HEK293 (cell line): ENCODE measurements around the gene ABHD12.

Source experiments
- GFI1B ChIP-seq: fragments of 450-650 bp; formaldehyde crosslinking; IDR thresholded peaks from 2 replicates; pipeline ENCODE4 v1.5.1; 2016; ENCODE audit warnings: missing biosample characterization, missing genetic modification characterization
- HOXC10 ChIP-seq: sonication (generic); formaldehyde crosslinking; IDR thresholded peaks from 2 replicates; pipeline ENCODE4 v1.8.1; 2023; ENCODE audit warnings: mild to moderate bottlenecking, missing genetic modification reagents
- HOXD13 ChIP-seq: sonication (generic); formaldehyde crosslinking; IDR thresholded peaks from 2 replicates; pipeline ENCODE4 v1.8.0; 2022; ENCODE audit warnings: missing genetic modification reagents, borderline replicate concordance
- WT1 ChIP-seq: fragments of 450-650 bp; formaldehyde crosslinking; IDR thresholded peaks from 2 replicates; pipeline ENCODE4 v1.5.1; 2016; ENCODE audit warnings: missing biosample characterization, missing genetic modification characterization
- ZFP69B ChIP-seq: fragments of 450-650 bp; formaldehyde crosslinking; IDR thresholded peaks from 2 replicates; pipeline ENCODE4 v1.5.1; 2016; ENCODE audit warnings: missing biosample characterization, missing genetic modification characterization
- ZNF155 ChIP-seq: fragments of 450-650 bp; formaldehyde crosslinking; IDR thresholded peaks from 2 replicates; pipeline ENCODE4 v1.5.1; 2016; ENCODE audit warnings: missing biosample characterization, missing genetic modification characterization
- ZNF157 ChIP-seq: fragments of 450-650 bp; formaldehyde crosslinking; IDR thresholded peaks from 2 replicates; pipeline ENCODE4 v1.5.1; 2016; ENCODE audit warnings: missing biosample characterization, missing genetic modification characterization
- ZNF16 ChIP-seq: fragments of 450-650 bp; formaldehyde crosslinking; IDR thresholded peaks from 2 replicates; pipeline ENCODE4 v1.5.1; 2016; ENCODE audit warnings: low read depth, missing biosample characterization, missing genetic modification characterization
- ZNF239 ChIP-seq: fragments of 450-650 bp; formaldehyde crosslinking; IDR thresholded peaks from 2 replicates; pipeline ENCODE4 v1.5.1; 2016; ENCODE audit warnings: missing biosample characterization, missing genetic modification characterization
- ZNF302 ChIP-seq: fragments of 450-650 bp; formaldehyde crosslinking; IDR thresholded peaks from 2 replicates; pipeline ENCODE4 v1.5.1; 2016; ENCODE audit warnings: missing biosample characterization, missing genetic modification characterization, low read depth
- ZNF324 ChIP-seq: fragments of 450-650 bp; formaldehyde crosslinking; IDR thresholded peaks from 2 replicates; pipeline ENCODE4 v1.5.1; 2016; ENCODE audit warnings: missing biosample characterization, missing genetic modification characterization
- ZNF391 ChIP-seq: fragments of 450-650 bp; formaldehyde crosslinking; IDR thresholded peaks from 2 replicates; pipeline ENCODE4 v1.5.1; 2016; ENCODE audit warnings: low read depth, missing biosample characterization, missing genetic modification characterization, borderline replicate concordance
- ZNF423 ChIP-seq: fragments of 450-650 bp; formaldehyde crosslinking; IDR thresholded peaks from 2 replicates; pipeline ENCODE4 v1.5.1; 2016; ENCODE audit warnings: missing biosample characterization, missing genetic modification characterization
- ZNF510 ChIP-seq: fragments of 450-650 bp; formaldehyde crosslinking; IDR thresholded peaks from 2 replicates; pipeline ENCODE4 v1.5.1; 2018; ENCODE audit warnings: mild to moderate bottlenecking, missing genetic modification characterization, missing biosample characterization; ENCODE audit not compliant: insufficient replicate concordance
- ZNF548 ChIP-seq: fragments of 450-650 bp; formaldehyde crosslinking; IDR thresholded peaks from 2 replicates; pipeline ENCODE4 v1.5.1; 2016; ENCODE audit warnings: missing biosample characterization, missing genetic modification characterization
- ZNF549 ChIP-seq: fragments of 450-650 bp; IDR thresholded peaks from 2 replicates; pipeline ENCODE4 v1.5.1; 2018; ENCODE audit warnings: missing biosample characterization, missing genetic modification characterization, mild to moderate bottlenecking, inconsistent platforms, moderate library complexity
- ZNF585B ChIP-seq: fragments of 450-650 bp; formaldehyde crosslinking; IDR thresholded peaks from 2 replicates; pipeline ENCODE4 v1.5.1; 2016; ENCODE audit warnings: missing biosample characterization, missing genetic modification characterization
- ZNF610 ChIP-seq: fragments of 450-650 bp; formaldehyde crosslinking; IDR thresholded peaks from 2 replicates; pipeline ENCODE4 v1.5.1; 2016; ENCODE audit warnings: missing biosample characterization, missing genetic modification characterization, borderline replicate concordance
- ZNF626 ChIP-seq: fragments of 450-650 bp; sonication (Bioruptor Pico); formaldehyde crosslinking; IDR thresholded peaks from 2 replicates; pipeline ENCODE4 v1.5.1; 2018; ENCODE audit warnings: missing biosample characterization, missing genetic modification characterization, inconsistent platforms
- ZNF701 ChIP-seq: fragments of 450-650 bp; formaldehyde crosslinking; IDR thresholded peaks from 2 replicates; pipeline ENCODE4 v1.5.1; 2016; ENCODE audit warnings: missing biosample characterization, missing genetic modification characterization
- ZNF707 ChIP-seq: fragments of 450-650 bp; formaldehyde crosslinking; IDR thresholded peaks from 2 replicates; pipeline ENCODE4 v1.5.1; 2016; ENCODE audit warnings: missing biosample characterization, missing genetic modification characterization
- ZNF776 ChIP-seq: fragments of 450-650 bp; formaldehyde crosslinking; IDR thresholded peaks from 2 replicates; pipeline ENCODE4 v1.5.0; 2017; ENCODE audit warnings: missing biosample characterization, missing genetic modification characterization, borderline replicate concordance
- ZNF830 ChIP-seq: fragments of 450-650 bp; IDR thresholded peaks from 2 replicates; pipeline ENCODE4 v1.5.0; 2018; ENCODE audit warnings: missing biosample characterization, missing genetic modification characterization, low read depth, mild to moderate bottlenecking, moderate library complexity
- ZSCAN23 ChIP-seq: fragments of 450-650 bp; formaldehyde crosslinking; IDR thresholded peaks from 2 replicates; pipeline ENCODE4 v1.5.1; 2016; ENCODE audit warnings: missing biosample characterization, missing genetic modification characterization
- ZSCAN30 ChIP-seq: fragments of 450-650 bp; IDR thresholded peaks from 2 replicates; pipeline ENCODE4 v1.5.1; 2018; ENCODE audit warnings: missing biosample characterization, mild to moderate bottlenecking, missing genetic modification characterization, moderate library complexity
- TF ChIP-seq, protein P1 (sequence below): fragments of 450-650 bp; formaldehyde crosslinking; IDR thresholded peaks from 2 replicates; pipeline ENCODE4 v1.5.1; 2016; ENCODE audit warnings: missing biosample characterization, missing genetic modification characterization
- TF ChIP-seq, protein P2 (sequence below): fragments of 450-650 bp; formaldehyde crosslinking; IDR thresholded peaks from 2 replicates; pipeline ENCODE4 v1.5.1; 2016; ENCODE audit warnings: missing biosample characterization, missing genetic modification characterization
- TF ChIP-seq, protein P3 (sequence below): fragments of 450-650 bp; formaldehyde crosslinking; IDR thresholded peaks from 2 replicates; pipeline ENCODE4 v1.5.0; 2017; ENCODE audit warnings: missing biosample characterization, missing genetic modification characterization, borderline replicate concordance
- TF ChIP-seq, protein P4 (sequence below): fragments of 450-650 bp; formaldehyde crosslinking; optimal IDR thresholded peaks from 2 replicates; pipeline ENCODE3; 2016; ENCODE audit warnings: missing biosample characterization, mild to moderate bottlenecking, missing genetic modification characterization
- TF ChIP-seq, protein P5 (sequence below): fragments of 450-650 bp; formaldehyde crosslinking; IDR thresholded peaks from 2 replicates; pipeline ENCODE4 v1.5.1; 2016; ENCODE audit warnings: missing biosample characterization, missing genetic modification characterization
- TF ChIP-seq, protein P6 (sequence below): fragments of 450-650 bp; formaldehyde crosslinking; IDR thresholded peaks from 2 replicates; pipeline ENCODE4 v1.5.1; 2016; ENCODE audit warnings: missing biosample characterization, missing genetic modification characterization

Gene ABHD12

DNA sequence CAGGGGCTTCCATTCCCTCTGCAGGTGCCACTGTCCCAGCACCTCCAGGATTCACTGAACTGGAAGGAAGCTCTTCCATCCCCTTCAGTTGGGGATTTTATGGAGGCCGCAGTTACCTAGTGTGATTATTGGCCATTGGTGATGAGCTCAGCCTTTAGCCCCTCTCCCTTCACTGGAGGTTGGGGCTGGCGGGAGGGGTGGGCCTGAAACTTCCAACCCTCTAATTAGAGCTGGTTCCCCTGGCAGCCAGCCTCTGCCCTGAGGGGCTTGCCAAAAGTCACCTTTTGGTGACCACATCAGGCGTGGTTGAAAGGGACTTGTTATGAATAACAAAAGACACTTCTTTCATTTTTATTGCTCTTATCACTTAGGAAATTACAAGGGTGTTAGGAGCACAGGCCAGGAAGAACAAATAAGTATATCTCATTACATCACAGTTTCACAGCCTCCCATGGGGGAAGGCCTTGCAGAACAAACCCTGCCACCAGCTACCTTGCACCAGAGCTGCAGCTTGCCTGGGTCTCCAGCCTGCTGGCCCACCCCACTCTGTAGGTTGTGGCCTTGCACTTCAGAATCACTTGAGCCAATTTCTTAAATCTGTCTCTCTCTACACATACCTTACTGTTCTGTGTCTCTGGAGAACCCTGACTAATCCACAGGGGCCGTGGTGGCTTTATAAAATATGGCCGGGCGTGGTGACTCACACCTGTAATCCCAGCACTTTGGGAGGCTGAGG lies 137.8 kb downstream of the ABHD12 start (continued):
- TF ChIP-seq, protein P1, sequence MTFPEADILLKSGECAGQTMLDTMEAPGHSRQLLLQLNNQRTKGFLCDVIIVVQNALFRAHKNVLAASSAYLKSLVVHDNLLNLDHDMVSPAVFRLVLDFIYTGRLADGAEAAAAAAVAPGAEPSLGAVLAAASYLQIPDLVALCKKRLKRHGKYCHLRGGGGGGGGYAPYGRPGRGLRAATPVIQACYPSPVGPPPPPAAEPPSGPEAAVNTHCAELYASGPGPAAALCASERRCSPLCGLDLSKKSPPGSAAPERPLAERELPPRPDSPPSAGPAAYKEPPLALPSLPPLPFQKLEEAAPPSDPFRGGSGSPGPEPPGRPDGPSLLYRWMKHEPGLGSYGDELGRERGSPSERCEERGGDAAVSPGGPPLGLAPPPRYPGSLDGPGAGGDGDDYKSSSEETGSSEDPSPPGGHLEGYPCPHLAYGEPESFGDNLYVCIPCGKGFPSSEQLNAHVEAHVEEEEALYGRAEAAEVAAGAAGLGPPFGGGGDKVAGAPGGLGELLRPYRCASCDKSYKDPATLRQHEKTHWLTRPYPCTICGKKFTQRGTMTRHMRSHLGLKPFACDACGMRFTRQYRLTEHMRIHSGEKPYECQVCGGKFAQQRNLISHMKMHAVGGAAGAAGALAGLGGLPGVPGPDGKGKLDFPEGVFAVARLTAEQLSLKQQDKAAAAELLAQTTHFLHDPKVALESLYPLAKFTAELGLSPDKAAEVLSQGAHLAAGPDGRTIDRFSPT (tag by site-specific recombination) = peak; percentile 71
- no peak for TF ChIP-seq ZNF549 (tag by site-specific recombination)
- TF ChIP-seq ZNF324 = peak; percentile 87
- TF ChIP-seq ZNF830 (tag by site-specific recombination) = no peak
- TF ChIP-seq, protein P2, sequence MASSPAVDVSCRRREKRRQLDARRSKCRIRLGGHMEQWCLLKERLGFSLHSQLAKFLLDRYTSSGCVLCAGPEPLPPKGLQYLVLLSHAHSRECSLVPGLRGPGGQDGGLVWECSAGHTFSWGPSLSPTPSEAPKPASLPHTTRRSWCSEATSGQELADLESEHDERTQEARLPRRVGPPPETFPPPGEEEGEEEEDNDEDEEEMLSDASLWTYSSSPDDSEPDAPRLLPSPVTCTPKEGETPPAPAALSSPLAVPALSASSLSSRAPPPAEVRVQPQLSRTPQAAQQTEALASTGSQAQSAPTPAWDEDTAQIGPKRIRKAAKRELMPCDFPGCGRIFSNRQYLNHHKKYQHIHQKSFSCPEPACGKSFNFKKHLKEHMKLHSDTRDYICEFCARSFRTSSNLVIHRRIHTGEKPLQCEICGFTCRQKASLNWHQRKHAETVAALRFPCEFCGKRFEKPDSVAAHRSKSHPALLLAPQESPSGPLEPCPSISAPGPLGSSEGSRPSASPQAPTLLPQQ (tag by site-specific recombination) = peak; percentile 73; the same call in 1 of the 2 replicates
- no peak for TF ChIP-seq ZNF548 (tag by site-specific recombination)
- no peak for TF ChIP-seq ZNF16 (tag by site-specific recombination)
- TF ChIP-seq, protein P3, sequence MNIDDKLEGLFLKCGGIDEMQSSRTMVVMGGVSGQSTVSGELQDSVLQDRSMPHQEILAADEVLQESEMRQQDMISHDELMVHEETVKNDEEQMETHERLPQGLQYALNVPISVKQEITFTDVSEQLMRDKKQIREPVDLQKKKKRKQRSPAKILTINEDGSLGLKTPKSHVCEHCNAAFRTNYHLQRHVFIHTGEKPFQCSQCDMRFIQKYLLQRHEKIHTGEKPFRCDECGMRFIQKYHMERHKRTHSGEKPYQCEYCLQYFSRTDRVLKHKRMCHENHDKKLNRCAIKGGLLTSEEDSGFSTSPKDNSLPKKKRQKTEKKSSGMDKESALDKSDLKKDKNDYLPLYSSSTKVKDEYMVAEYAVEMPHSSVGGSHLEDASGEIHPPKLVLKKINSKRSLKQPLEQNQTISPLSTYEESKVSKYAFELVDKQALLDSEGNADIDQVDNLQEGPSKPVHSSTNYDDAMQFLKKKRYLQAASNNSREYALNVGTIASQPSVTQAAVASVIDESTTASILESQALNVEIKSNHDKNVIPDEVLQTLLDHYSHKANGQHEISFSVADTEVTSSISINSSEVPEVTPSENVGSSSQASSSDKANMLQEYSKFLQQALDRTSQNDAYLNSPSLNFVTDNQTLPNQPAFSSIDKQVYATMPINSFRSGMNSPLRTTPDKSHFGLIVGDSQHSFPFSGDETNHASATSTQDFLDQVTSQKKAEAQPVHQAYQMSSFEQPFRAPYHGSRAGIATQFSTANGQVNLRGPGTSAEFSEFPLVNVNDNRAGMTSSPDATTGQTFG (tag by site-specific recombination) = no peak
- no peak for TF ChIP-seq ZNF157 (tag by site-specific recombination)
- no peak for TF ChIP-seq ZNF626 (tag by site-specific recombination)
- TF ChIP-seq ZNF155 (tag by site-specific recombination) = no peak
- TF ChIP-seq ZNF610 (tag by site-specific recombination) = peak; percentile 46; the same call in 1 of the 2 replicates
- no peak for TF ChIP-seq ZNF776 (tag by site-specific recombination)
- TF ChIP-seq, protein P4, sequence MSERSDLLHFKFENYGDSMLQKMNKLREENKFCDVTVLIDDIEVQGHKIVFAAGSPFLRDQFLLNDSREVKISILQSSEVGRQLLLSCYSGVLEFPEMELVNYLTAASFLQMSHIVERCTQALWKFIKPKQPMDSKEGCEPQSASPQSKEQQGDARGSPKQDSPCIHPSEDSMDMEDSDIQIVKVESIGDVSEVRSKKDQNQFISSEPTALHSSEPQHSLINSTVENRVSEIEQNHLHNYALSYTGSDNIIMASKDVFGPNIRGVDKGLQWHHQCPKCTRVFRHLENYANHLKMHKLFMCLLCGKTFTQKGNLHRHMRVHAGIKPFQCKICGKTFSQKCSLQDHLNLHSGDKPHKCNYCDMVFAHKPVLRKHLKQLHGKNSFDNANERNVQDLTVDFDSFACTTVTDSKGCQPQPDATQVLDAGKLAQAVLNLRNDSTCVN (tag by site-specific recombination) = peak; percentile 5
- TF ChIP-seq, protein P5, sequence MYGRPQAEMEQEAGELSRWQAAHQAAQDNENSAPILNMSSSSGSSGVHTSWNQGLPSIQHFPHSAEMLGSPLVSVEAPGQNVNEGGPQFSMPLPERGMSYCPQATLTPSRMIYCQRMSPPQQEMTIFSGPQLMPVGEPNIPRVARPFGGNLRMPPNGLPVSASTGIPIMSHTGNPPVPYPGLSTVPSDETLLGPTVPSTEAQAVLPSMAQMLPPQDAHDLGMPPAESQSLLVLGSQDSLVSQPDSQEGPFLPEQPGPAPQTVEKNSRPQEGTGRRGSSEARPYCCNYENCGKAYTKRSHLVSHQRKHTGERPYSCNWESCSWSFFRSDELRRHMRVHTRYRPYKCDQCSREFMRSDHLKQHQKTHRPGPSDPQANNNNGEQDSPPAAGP = peak; percentile 99
- TF ChIP-seq ZNF585B (tag by site-specific recombination) = no peak
- TF ChIP-seq ZNF701 (tag by site-specific recombination) = no peak
- TF ChIP-seq ZNF302 = no peak
- peak; percentile 29; the same call in 1 of the 2 replicates for TF ChIP-seq ZNF423
- TF ChIP-seq HOXC10 (CRISPR knock-in tag) = no peak
- no peak for TF ChIP-seq GFI1B (tag by site-specific recombination)
- no peak for TF ChIP-seq ZFP69B (tag by site-specific recombination)
- TF ChIP-seq, protein P6, sequence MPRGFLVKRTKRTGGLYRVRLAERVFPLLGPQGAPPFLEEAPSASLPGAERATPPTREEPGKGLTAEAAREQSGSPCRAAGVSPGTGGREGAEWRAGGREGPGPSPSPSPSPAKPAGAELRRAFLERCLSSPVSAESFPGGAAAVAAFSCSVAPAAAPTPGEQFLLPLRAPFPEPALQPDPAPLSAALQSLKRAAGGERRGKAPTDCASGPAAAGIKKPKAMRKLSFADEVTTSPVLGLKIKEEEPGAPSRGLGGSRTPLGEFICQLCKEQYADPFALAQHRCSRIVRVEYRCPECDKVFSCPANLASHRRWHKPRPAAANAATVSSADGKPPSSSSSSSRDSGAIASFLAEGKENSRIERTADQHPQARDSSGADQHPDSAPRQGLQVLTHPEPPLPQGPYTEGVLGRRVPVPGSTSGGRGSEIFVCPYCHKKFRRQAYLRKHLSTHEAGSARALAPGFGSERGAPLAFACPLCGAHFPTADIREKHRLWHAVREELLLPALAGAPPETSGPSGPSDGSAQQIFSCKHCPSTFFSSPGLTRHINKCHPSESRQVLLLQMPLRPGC (tag by site-specific recombination) = peak; percentile 81
- TF ChIP-seq ZNF391 (tag by site-specific recombination) = 0 out of 2 replicates have a peak, but pooled peaks have one; percentile 75
- TF ChIP-seq ZNF239 (tag by site-specific recombination) = no peak
- TF ChIP-seq ZSCAN23 (tag by site-specific recombination) = peak; percentile 89
- no peak for TF ChIP-seq ZNF510 (tag by site-specific recombination)
- TF ChIP-seq ZNF707 = no peak
- no peak for TF ChIP-seq HOXD13 (CRISPR knock-in tag)
- TF ChIP-seq ZSCAN30 (tag by site-specific recombination) = peak; percentile 64
- TF ChIP-seq WT1 (tag by site-specific recombination) = peak; percentile 60
